ENCODE measurements around the gene PRKAR1B.

The PRKAR1B gene

GRCh38 chr7:589781-590575, 137.1 kb downstream of the PRKAR1B start:
- no peak for DNase-seq (ENCODE audit: low read depth)

GRCh38 chr7:587767-588166, 139.3 kb downstream of the PRKAR1B start:
- no peak for DNase-seq (ENCODE audit: low read depth)

- DNase-seq (ENCODE audit: low read depth), result no peak
These were observed 140.6 kb downstream of the PRKAR1B start for GRCh38 chr7:586494-586893.

GRCh38 chr7:585873-586272, 141.2 kb downstream of the PRKAR1B start:
- no peak for DNase-seq (ENCODE audit: low read depth)

GRCh38 chr7:585229-585711, 141.8 kb downstream of the PRKAR1B start:
- peak; percentile 47 for DNase-seq (ENCODE audit: low read depth)

- DNase-seq (ENCODE audit: low read depth), result no peak
These were observed 142.3 kb downstream of the PRKAR1B start for GRCh38 chr7:584820-585219.

GRCh38 chr7:584122-584465, 143.0 kb downstream of the PRKAR1B start:
- DNase-seq (ENCODE audit: low read depth), result peak; percentile 80

- no peak for DNase-seq (ENCODE audit: low read depth)
These were observed 143.5 kb downstream of the PRKAR1B start for GRCh38 chr7:583410-584121.

- no peak for DNase-seq (ENCODE audit: low read depth)
These were observed 144.2 kb downstream of the PRKAR1B start for GRCh38 chr7:582931-583330.

GRCh38 chr7:582081-582835, 144.8 kb downstream of the PRKAR1B start:
- no peak for DNase-seq (ENCODE audit: low read depth)

- DNase-seq (ENCODE audit: low read depth), result no peak
These were observed 148.7 kb downstream of the PRKAR1B start for GRCh38 chr7:578386-578785.

GRCh38 chr7:577741-578370, 149.2 kb downstream of the PRKAR1B start:
- DNase-seq (ENCODE audit: low read depth), result no peak

- no peak for DNase-seq (ENCODE audit: low read depth)
These were observed 149.8 kb downstream of the PRKAR1B start for GRCh38 chr7:577278-577665.

- DNase-seq (ENCODE audit: low read depth), result no peak
These were observed 150.4 kb downstream of the PRKAR1B start for GRCh38 chr7:576524-577277.

GRCh38 chr7:575425-576366, 151.4 kb downstream of the PRKAR1B start:
- no peak for DNase-seq (ENCODE audit: low read depth)

GRCh38 chr7:574661-575395, 152.3 kb downstream of the PRKAR1B start:
- no peak for DNase-seq (ENCODE audit: low read depth)

GRCh38 chr7:573933-574381, 153.1 kb downstream of the PRKAR1B start:
- no peak for DNase-seq (ENCODE audit: low read depth)

- no peak for DNase-seq (ENCODE audit: low read depth)
These were observed 153.7 kb downstream of the PRKAR1B start for GRCh38 chr7:573269-573932.
